Muscle of arm (tissue), 12 donors: Measurements from ENCODE around the gene SLIT3. TPM values are rescaled to one million over a fixed set of nuclear protein-coding genes. Genes with fewer than 3 reads are reported as not detected.

Source experiments
- DNase-seq: peaks from one replicate; pipeline ENCODE4 v3.0.0-alpha.2; 2013
- polyA plus RNA-seq, 12 donors: library from polyadenylated mRNA; unstranded; fragments of 120-200 nt; gene quantifications; one replicate each; pipeline ENCODE4 v1.2.1, GENCODE V29; 2013; ENCODE audit not compliant: insufficient read length in 12 of 12

The SLIT3 gene
- polyA plus RNA-seq, 12 donors, result 6.7 to 75.7 (median 10.9) TPM; not detected in 1

- no peak for DNase-seq
Observed at GRCh38 chr5:168674893-168675482, 626.0 kb downstream of the SLIT3 start.

- DNase-seq, result no peak
Observed at GRCh38 chr5:168672888-168673287, 628.1 kb downstream of the SLIT3 start.

GRCh38 chr5:168672016-168672415 is 628.9 kb downstream of the SLIT3 start:
- no peak for DNase-seq

GRCh38 chr5:168670881-168671575 is 629.9 kb downstream of the SLIT3 start:
- no peak for DNase-seq

- DNase-seq, result no peak
Observed at GRCh38 chr5:168669668-168670378, 631.1 kb downstream of the SLIT3 start.

- no peak for DNase-seq
Observed at GRCh38 chr5:168669156-168669555, 631.8 kb downstream of the SLIT3 start.

GRCh38 chr5:168668078-168668477 is 632.9 kb downstream of the SLIT3 start:
- DNase-seq, result no peak

GRCh38 chr5:168667301-168667840 is 633.6 kb downstream of the SLIT3 start:
- DNase-seq, result no peak

GRCh38 chr5:168666356-168666755 is 634.6 kb downstream of the SLIT3 start:
- no peak for DNase-seq

GRCh38 chr5:168663276-168664004 is 637.5 kb downstream of the SLIT3 start:
- no peak for DNase-seq

- no peak for DNase-seq
Observed at GRCh38 chr5:168661593-168662485, 639.1 kb downstream of the SLIT3 start.

GRCh38 chr5:168660691-168661090 is 640.2 kb downstream of the SLIT3 start:
- DNase-seq, result no peak

GRCh38 chr5:168659286-168659847 is 641.6 kb downstream of the SLIT3 start:
- no peak for DNase-seq

- DNase-seq, result no peak
Observed at GRCh38 chr5:168658394-168658793, 642.5 kb downstream of the SLIT3 start.

- DNase-seq, result no peak
Observed at GRCh38 chr5:168656633-168657032, 644.3 kb downstream of the SLIT3 start.

GRCh38 chr5:168655316-168655715 is 645.6 kb downstream of the SLIT3 start:
- no peak for DNase-seq

- DNase-seq, result peak; percentile 28
Observed at GRCh38 chr5:168654211-168654721, 646.7 kb downstream of the SLIT3 start.

- DNase-seq, result peak; percentile 4
Observed at GRCh38 chr5:168653626-168654025, 647.3 kb downstream of the SLIT3 start.

GRCh38 chr5:168651648-168652047 is 649.3 kb downstream of the SLIT3 start:
- DNase-seq, result no peak

GRCh38 chr5:168649306-168649705 is 651.6 kb downstream of the SLIT3 start:
- DNase-seq, result no peak
